KG1 (cell line): ENCODE data around the gene GPC6.
"Not testable (repeated sequence)": the region's sequence is repeated elsewhere in the genome, so short reads cannot be mapped to it uniquely, and the experiment has no call there.

Source experiments
- DNase-seq: peaks from one replicate; lab custom pipeline; 2025; lab: John Stamatoyannopoulos, UW

GPC6 gene

GRCh38 chr13:93226623-93227279, at the start of gene GPC6:
TSS of gene GPC6 (plus strand) at chr13:93226807.
- DNase-seq = peak; percentile 8

- DNase-seq = no peak
Observed at GRCh38 chr13:93180356-93180969, 46.1 kb upstream of the GPC6 start.

GRCh38 chr13:93182406-93182805, 44.2 kb upstream of the GPC6 start:
- DNase-seq = no peak

- no peak for DNase-seq
Observed at GRCh38 chr13:93183302-93183701, 43.3 kb upstream of the GPC6 start.

- no peak for DNase-seq
Observed at GRCh38 chr13:93190006-93190405, 36.6 kb upstream of the GPC6 start.

- no peak for DNase-seq
Observed at GRCh38 chr13:93193682-93194081, 32.9 kb upstream of the GPC6 start.

GRCh38 chr13:93199856-93200255, 26.8 kb upstream of the GPC6 start:
- DNase-seq = no peak

- DNase-seq = no peak
Observed at GRCh38 chr13:93200626-93201025, 26.0 kb upstream of the GPC6 start.

GRCh38 chr13:93201992-93202558, 24.5 kb upstream of the GPC6 start:
- DNase-seq = no peak

GRCh38 chr13:93206778-93207392, 19.7 kb upstream of the GPC6 start:
- DNase-seq = not testable (repeated sequence)

GRCh38 chr13:93216122-93216521, 10.5 kb upstream of the GPC6 start:
- DNase-seq = no peak

- no peak for DNase-seq
Observed at GRCh38 chr13:93217721-93218261, 8.8 kb upstream of the GPC6 start.

GRCh38 chr13:93218583-93218982, 8.0 kb upstream of the GPC6 start:
- DNase-seq = no peak

- DNase-seq = no peak
Observed at GRCh38 chr13:93220073-93220472, 6.5 kb upstream of the GPC6 start.

GRCh38 chr13:93222976-93223375, 3.6 kb upstream of the GPC6 start:
- no peak for DNase-seq

GRCh38 chr13:93224535-93224934, 2.1 kb upstream of the GPC6 start:
- no peak for DNase-seq

- DNase-seq = no peak
Observed at GRCh38 chr13:93225610-93226009, 997 bp upstream of the GPC6 start.

- no peak for DNase-seq
Observed at GRCh38 chr13:93226065-93226622, 463 bp upstream of the GPC6 start.

- no peak for DNase-seq
Observed at GRCh38 chr13:93227280-93227877, 772 bp downstream of the GPC6 start.

- peak; percentile 76 for DNase-seq
Observed at GRCh38 chr13:93227878-93228642, 1.5 kb downstream of the GPC6 start.

GRCh38 chr13:93228643-93228937, 2.0 kb downstream of the GPC6 start:
- DNase-seq = no peak
